PC-9 (cell line): ENCODE measurements around the gene GIPC3. TPM values are rescaled to one million over a fixed set of nuclear protein-coding genes. Genes with fewer than 3 reads are reported as not detected.

Source experiments
- BruUV-seq: library from RNA; stranded (reverse); fragments of 400-500 nt; replicated peaks from 2 replicates; lab custom pipeline; 2021; lab: Mats Ljungman, UMichigan
- CTCF ChIA-PET: fragments of 300-600 bp; sonication (Branson Sonifier 250); formaldehyde crosslinking; loops from one replicate; lab custom pipeline; 2022; ENCODE audit warnings: antibody characterized with exemption; lab: Charles Lee
- POLR2A ChIA-PET: fragments of 300-600 bp; sonication (Branson Sonifier 250); formaldehyde crosslinking; loops from one replicate; lab custom pipeline; 2022; ENCODE audit warnings: antibody characterized with exemption; ENCODE audit not compliant: unreplicated experiment; lab: Charles Lee
- DNase-seq, 2 experiments: peaks; one replicate each; pipeline versions ENCODE4 v3.0.0 to v3.0.0-alpha.2; 2015 to 2022; ENCODE audit warnings: mixed read lengths in 1 of 2
- H2AFZ ChIP-seq: fragments of 200-600 bp; sonication (generic); 2 replicates; pipeline ENCODE4 v1.8.1; 2017; ENCODE audit warnings: antibody characterized with exemption
- H3F3A ChIP-seq: fragments of 200-600 bp; sonication (generic); 2 replicates; pipeline ENCODE4 v1.8.1; 2017; ENCODE audit warnings: antibody characterized with exemption, mild to moderate bottlenecking, low read depth; ENCODE audit not compliant: insufficient read depth
- H3K27ac ChIP-seq: fragments of 200-600 bp; sonication (generic); 2 replicates; pipeline ENCODE4 v1.6.1; 2016; ENCODE audit warnings: mixed run types
- H3K27me3 ChIP-seq: fragments of 200-600 bp; sonication (generic); 2 replicates; pipeline ENCODE4 v1.6.1; 2016; ENCODE audit warnings: low read depth, mixed run types; ENCODE audit not compliant: insufficient read depth
- H3K36me3 ChIP-seq: fragments of 200-600 bp; sonication (generic); 2 replicates; pipeline ENCODE4 v1.6.1; 2016; ENCODE audit warnings: low read depth, mixed run types
- H3K4me1 ChIP-seq: fragments of 200-600 bp; sonication (generic); replicated peaks from 2 replicates; pipeline ENCODE4 v1.6.1; 2016; ENCODE audit warnings: mixed run types; ENCODE audit not compliant: insufficient read depth
- H3K4me2 ChIP-seq: fragments of 200-600 bp; sonication (generic); 2 replicates; pipeline ENCODE4 v1.6.1; 2017; ENCODE audit warnings: mixed run types
- H3K4me3 ChIP-seq: fragments of 200-600 bp; sonication (generic); 2 replicates; pipeline ENCODE4 v1.6.1; 2016; ENCODE audit warnings: mixed run types
- H3K79me2 ChIP-seq: fragments of 200-600 bp; sonication (generic); 2 replicates; pipeline ENCODE4 v1.6.1; 2017; ENCODE audit warnings: low read depth, mixed run types
- H3K9me2 ChIP-seq: fragments of 200-600 bp; sonication (generic); 2 replicates; pipeline ENCODE4 v1.8.1; 2017; ENCODE audit warnings: mild to moderate bottlenecking; ENCODE audit not compliant: insufficient read depth
- H3K9me3 ChIP-seq: fragments of 200-600 bp; sonication (generic); 2 replicates; pipeline ENCODE4 v1.8.1; 2016; ENCODE audit warnings: low read depth; ENCODE audit not compliant: insufficient read depth
- H4K20me1 ChIP-seq: fragments of 200-600 bp; sonication (generic); 2 replicates; pipeline ENCODE4 v1.8.1; 2017; ENCODE audit not compliant: insufficient read depth
- CTCF ChIP-seq: fragments of 200-600 bp; sonication (generic); conservative IDR thresholded peaks from 2 replicates; pipeline ENCODE4 v1.6.1; 2017; ENCODE audit warnings: mixed run types, antibody characterized with exemption, mild to moderate bottlenecking, moderate library complexity
- EZH2 ChIP-seq: fragments of 200-600 bp; sonication (generic); IDR thresholded peaks from 2 replicates; pipeline ENCODE4 v1.8.0; 2017; ENCODE audit warnings: antibody characterized with exemption, low read depth
- intact Hi-C: fragments of 100-400 bp; cut with micrococcal nuclease; formaldehyde crosslinking; loops from one replicate; pipeline ENCODE4 v1.10.0; 2022; ENCODE audit not compliant: unreplicated experiment
- total RNA-seq: library from RNA; stranded (reverse); gene quantifications from 2 replicates; pipeline ENCODE4 v1.2.3, GENCODE V29; 2021

Gene GIPC3
- total RNA-seq, 1 experiment from 2014 or later = not detected

DNA sequence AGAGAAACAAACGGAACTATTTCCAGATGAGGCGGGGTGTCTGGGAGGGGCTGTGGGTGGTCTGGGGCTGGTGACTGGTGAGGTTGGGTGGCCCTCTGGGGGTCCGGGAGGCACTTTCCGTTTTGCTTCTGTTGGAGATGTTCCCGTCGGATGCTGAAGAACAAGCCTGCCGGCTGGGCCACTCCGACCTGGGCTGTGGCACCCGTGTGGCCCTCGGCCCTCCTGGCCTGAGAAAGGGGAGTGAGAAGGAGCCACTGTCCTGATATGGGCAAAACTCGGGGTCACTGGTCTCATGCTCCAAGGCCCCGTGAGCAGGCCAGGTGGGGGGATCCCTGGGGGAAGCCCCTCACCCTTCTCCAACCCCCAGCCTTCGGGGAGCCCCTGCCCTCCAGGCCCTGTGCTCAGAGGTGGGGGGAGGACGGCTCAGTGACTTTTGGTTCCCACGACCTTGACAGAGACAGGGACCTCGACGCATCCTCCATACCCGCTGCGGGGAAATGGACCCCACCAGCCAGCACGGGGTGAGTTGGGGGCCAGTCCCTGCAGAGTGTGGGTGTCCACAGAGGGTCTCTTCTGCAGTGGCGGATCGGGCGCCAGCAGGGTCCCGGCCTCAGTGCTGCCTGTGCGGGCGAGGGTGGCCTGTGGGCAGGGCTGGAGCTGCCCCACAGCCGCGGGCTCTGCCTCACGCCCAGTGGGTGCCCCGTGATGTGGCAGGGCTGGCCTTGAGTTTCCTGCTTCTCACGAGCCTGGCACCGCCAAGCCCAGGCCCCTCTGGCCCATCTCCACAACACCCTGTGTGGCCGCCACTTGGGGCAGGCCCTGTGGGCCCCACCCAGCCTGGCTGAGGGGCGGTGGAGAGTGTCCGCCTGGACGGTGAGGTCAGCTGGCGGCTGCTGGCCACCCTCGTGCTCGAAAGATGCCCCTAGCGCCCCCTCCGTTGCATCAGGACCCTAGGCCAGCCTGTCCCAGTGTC is 25.8 kb downstream of the GIPC3 start:
- no peaks in the 10 kb centered on the region for H3K9me2 ChIP-seq
- H3K27ac ChIP-seq = no peak overlapping the region
- TF ChIP-seq CTCF (no peak), EZH2 (no peak)
- intact Hi-C loops = no loop called here
- CTCF ChIA-PET = no interaction called here
- H3K79me2 ChIP-seq = no peaks in the 10 kb centered on the region
- 0 out of 2 replicates have a peak, but pooled peaks cover 7% of the 10 kb centered on the region for H3F3A ChIP-seq
- no peak overlapping the region for H3K4me2 ChIP-seq
- H2AFZ ChIP-seq = no peak overlapping the region
- no peak for DNase-seq
- H3K4me1 ChIP-seq = 0 out of 2 replicates have a peak, but pooled peaks cover 2% of the 10 kb centered on the region
- no peak overlapping the region for H3K4me3 ChIP-seq
- no peaks in the 10 kb centered on the region for H3K36me3 ChIP-seq
- POLR2A ChIA-PET = no interaction called here
- BruUV-seq = no TSS peak
- H3K27me3 ChIP-seq = no peaks in the 10 kb centered on the region
- no peaks in the 10 kb centered on the region for H3K9me3 ChIP-seq
- no peaks in the 10 kb centered on the region for H4K20me1 ChIP-seq

DNA sequence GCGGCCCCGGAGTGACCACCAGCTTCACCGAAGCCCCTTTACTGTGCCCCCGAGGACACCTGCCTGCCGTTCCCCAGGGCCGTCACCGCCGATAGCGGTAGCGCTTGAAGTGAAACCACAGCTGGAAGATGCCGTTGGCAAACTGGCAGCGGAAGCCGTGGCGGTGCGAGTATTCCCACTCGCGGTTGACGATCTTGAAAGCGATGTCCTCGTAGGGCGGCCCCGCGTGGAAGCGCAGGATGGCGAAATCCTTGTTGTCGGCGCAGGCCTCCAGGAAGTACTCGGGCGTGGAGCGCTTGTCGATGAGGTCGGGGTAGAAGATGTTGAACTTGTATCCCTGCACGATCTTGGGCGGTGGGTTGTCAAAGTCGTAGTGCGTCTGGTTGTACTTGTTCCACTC is 26.6 kb downstream of the GIPC3 start:
- 0 out of 2 replicates have a peak, but pooled peaks cover 7% of the 10 kb centered on the region for H3F3A ChIP-seq
- H3K4me1 ChIP-seq = no peaks in the 10 kb centered on the region
- TF ChIP-seq EZH2 = no peak
- no peak for TF ChIP-seq CTCF
- ChIA-PET CTCF (no interaction called here), POLR2A (no interaction called here)
- H3K9me2 ChIP-seq = no peaks in the 10 kb centered on the region
- H4K20me1 ChIP-seq = no peaks in the 10 kb centered on the region
- intact Hi-C loops = no loop called here
- no TSS peak for BruUV-seq
- no peaks in the 10 kb centered on the region for H3K36me3 ChIP-seq
- H3K27ac ChIP-seq = no peak overlapping the region
- no peaks in the 10 kb centered on the region for H3K9me3 ChIP-seq
- no peak overlapping the region for H3K4me2 ChIP-seq
- no peaks in the 10 kb centered on the region for H3K27me3 ChIP-seq
- H2AFZ ChIP-seq = no peak overlapping the region
- no peak overlapping the region for H3K4me3 ChIP-seq
- no peak for DNase-seq
- no peaks in the 10 kb centered on the region for H3K79me2 ChIP-seq

- Histone ChIP-seq H3K27me3 (no peaks in the 10 kb centered on the region), H3K4me2 (no peak overlapping the region), H3K36me3 (no peaks in the 10 kb centered on the region), H3F3A (0 out of 2 replicates have a peak, but pooled peaks cover 7% of the 10 kb centered on the region), H3K4me1 (no peaks in the 10 kb centered on the region), H3K9me2 (no peaks in the 10 kb centered on the region), H3K4me3 (no peak overlapping the region), H3K79me2 (no peaks in the 10 kb centered on the region), H2AFZ (no peak overlapping the region), H3K9me3 (no peaks in the 10 kb centered on the region), H3K27ac (no peak overlapping the region), H4K20me1 (no peaks in the 10 kb centered on the region)
- DNase-seq = no peak
- ChIA-PET CTCF (no interaction called here), POLR2A (no interaction called here)
- TF ChIP-seq CTCF (no peak), EZH2 (no peak)
- BruUV-seq = no TSS peak
- intact Hi-C loops = no loop called here
Measured at GRCh38 chr19:3612330-3612729, 27.1 kb downstream of the GIPC3 start.
